HepG2 (cell line): ENCODE data around the gene DHRS13. TPM values are rescaled to one million over a fixed set of nuclear protein-coding genes. Genes with fewer than 3 reads are reported as not detected.

Experiments used
- ELF1 ChIP-seq: sonication (generic); formaldehyde crosslinking; IDR thresholded peaks from 2 replicates; pipeline ENCODE4 v1.4.0; 2020; ENCODE audit warnings: missing genetic modification reagents
- ELK4 ChIP-seq: sonication (generic); formaldehyde crosslinking; IDR thresholded peaks from 2 replicates; pipeline ENCODE4 v1.9.0; 2021; ENCODE audit warnings: missing genetic modification reagents, borderline replicate concordance
- FOXA3 ChIP-seq: IDR thresholded peaks from 2 replicates; pipeline ENCODE4 v1.6.1; 2016; ENCODE audit warnings: missing genetic modification reagents, missing compliant biosample characterization
- MYPOP ChIP-seq: sonication (generic); formaldehyde crosslinking; IDR thresholded peaks from 2 replicates; pipeline ENCODE4 v1.8.1; 2023; ENCODE audit warnings: mild to moderate bottlenecking, moderate library complexity, missing genetic modification reagents
- NR3C1 ChIP-seq: sonication (generic); formaldehyde crosslinking; IDR thresholded peaks from 2 replicates; pipeline ENCODE4 v1.4.0; 2020; ENCODE audit warnings: missing genetic modification reagents
- RARA ChIP-seq: IDR thresholded peaks from 2 replicates; pipeline ENCODE4 v1.6.1; 2016; ENCODE audit warnings: missing genetic modification reagents, missing compliant biosample characterization
- RBAK ChIP-seq: sonication (generic); formaldehyde crosslinking; IDR thresholded peaks from 2 replicates; pipeline ENCODE4 v1.5.1; 2020; ENCODE audit warnings: mild to moderate bottlenecking, missing genetic modification reagents
- REST ChIP-seq, 2 experiments: IDR thresholded peaks; 2 replicates each; pipeline ENCODE4 v1.6.1; 2011 to 2012; ENCODE audit warnings: low read length in 2 of 2, borderline replicate concordance in 1 of 2, low read depth in 1 of 2, mild to moderate bottlenecking in 1 of 2, moderate library complexity in 1 of 2
- THRA ChIP-seq: sonication (generic); formaldehyde crosslinking; IDR thresholded peaks from 2 replicates; pipeline ENCODE4 v1.4.0; 2020; ENCODE audit warnings: missing genetic modification reagents, borderline replicate concordance
- ZBTB10 ChIP-seq: sonication (generic); formaldehyde crosslinking; IDR thresholded peaks from 2 replicates; pipeline ENCODE4 v1.4.0; 2020; ENCODE audit warnings: missing genetic modification reagents, borderline replicate concordance
- ZBTB49 ChIP-seq: sonication (generic); formaldehyde crosslinking; IDR thresholded peaks from 2 replicates; pipeline ENCODE4 v1.4.0; 2020; ENCODE audit warnings: missing genetic modification reagents, borderline replicate concordance
- ZNF512 ChIP-seq: sonication (generic); formaldehyde crosslinking; IDR thresholded peaks from 2 replicates; pipeline ENCODE4 v1.4.0; 2020; ENCODE audit warnings: mild to moderate bottlenecking, missing genetic modification reagents
- ZNF605 ChIP-seq: sonication (generic); formaldehyde crosslinking; IDR thresholded peaks from 2 replicates; pipeline ENCODE4 v1.8.0; 2022; ENCODE audit warnings: mild to moderate bottlenecking, missing genetic modification reagents
- ZNF709 ChIP-seq: sonication (generic); formaldehyde crosslinking; IDR thresholded peaks from 2 replicates; pipeline ENCODE4 v1.5.0; 2020; ENCODE audit warnings: mild to moderate bottlenecking, missing genetic modification reagents
- polyA plus RNA-seq, 8 experiments: library from polyadenylated mRNA; depleted of rRNA in 3 of 8; stranded (reverse) in 7 of 8; unstranded in 1 of 8; fragments of >200 nt; fragmentation: Illumina TruSeq in 4 of 8; extraction: Trizol in 4 of 8; gene quantifications; 2 replicates each; pipeline versions ENCODE4 v1.2.1 to v1.2.3, GENCODE V29; 2011 to 2016; ENCODE audit warnings: low read depth in 4 of 8, missing spikeins in 1 of 8, mixed read lengths in 1 of 8; ENCODE audit not compliant: insufficient read depth in 1 of 8
- total RNA-seq, 5 experiments: library from RNA; depleted of rRNA; stranded (reverse); fragments of >200 nt; fragmentation: Illumina TruSeq; extraction: Trizol; gene quantifications; 2 replicates each; pipeline ENCODE4 v1.2.3, GENCODE V29; 2016; ENCODE audit warnings: low read depth in 1 of 5

The DHRS13 gene
- total and polyA plus RNA-seq, 2 of the 13 experiments (the other 11 are each of a cell fraction or from before 2014, with no cell fraction given), result 11.8 to 12.6 TPM

DNA sequence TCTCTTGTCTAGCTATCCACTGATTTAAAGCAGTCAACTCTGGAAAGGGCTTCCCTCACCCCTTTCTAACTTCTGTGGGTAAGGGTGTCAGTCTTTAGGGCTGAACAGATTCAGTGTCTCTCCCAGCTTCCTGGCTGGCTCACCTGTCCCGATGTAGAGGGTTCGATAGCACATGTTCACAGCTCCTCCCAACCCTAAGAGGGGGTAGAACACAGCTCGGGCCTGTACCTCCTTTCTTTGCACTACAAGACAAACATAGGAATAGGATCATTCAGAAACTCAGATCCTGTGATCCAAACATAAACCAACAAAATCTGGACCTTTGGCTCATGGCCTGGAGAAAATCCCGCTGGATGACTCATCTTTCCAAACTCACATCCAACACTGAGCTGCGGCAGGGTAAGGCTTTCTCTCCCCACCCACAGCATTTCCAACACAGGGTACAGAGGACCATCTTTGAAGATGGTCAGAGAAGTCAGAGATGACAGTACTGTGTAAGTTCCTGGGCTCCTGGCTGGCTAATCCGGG is 5.8 kb upstream of the DHRS13 start (continued):
- TF ChIP-seq MYPOP (CRISPR knock-in tag) (no peak), NR3C1 (CRISPR knock-in tag) (no peak), REST (IDR thresholded peaks at IDR 0.05; ENCODE audit: borderline replicate concordance in 1 of 2, low read depth in 1 of 2, low read length in 2 of 2) (no peak), ZNF512 (no peak), THRA (CRISPR knock-in tag) (no peak), ELF1 (CRISPR knock-in tag) (no peak), RARA (CRISPR knock-in tag) (no peak), ZBTB10 (CRISPR knock-in tag) (no peak), RBAK (CRISPR knock-in tag) (no peak), FOXA3 (0 out of 2 replicates have a peak, but pooled peaks have one; percentile 27), ZNF709 (CRISPR knock-in tag) (no peak), ELK4 (no peak), ZNF605 (CRISPR knock-in tag) (peak; percentile 59; the same call in 1 of the 2 replicates), ZBTB49 (CRISPR knock-in tag) (no peak)
